Activated naive CD4-positive, alpha-beta T cell treated with anti-CD3 and anti-CD28 coated beads, Interleukin-2, amount 50 U/mL, for 72 hours (primary cell): ENCODE data around the gene ZNF280B. TPM values are rescaled to one million over a fixed set of nuclear protein-coding genes. Genes with fewer than 3 reads are reported as not detected.
"Not testable (repeated sequence)": the region's sequence is repeated elsewhere in the genome, so short reads cannot be mapped to it uniquely, and the experiment has no call there.

Experiments
- ATAC-seq, 2 donors: fragments of 150-1000 bp; cut with Tn5 transposase; 2 replicates each; pipeline ENCODE4 v1.10.0; 2021; ENCODE audit warnings: mild to moderate bottlenecking in 2 of 2, moderate library complexity in 2 of 2
- DNase-seq, 2 donors: peaks; one replicate each; pipeline ENCODE4 v3.0.0; 2021 to 2022; ENCODE audit warnings: low spot score in 2 of 2
- H3K27ac Mint-ChIP-seq, 2 donors: one replicate each; pipeline ENCODE4 v1.8.0; 2022; ENCODE audit warnings: mild to moderate bottlenecking in 2 of 2, mixed read lengths in 2 of 2
- H3K36me3 Mint-ChIP-seq, 2 donors: one replicate each; pipeline ENCODE4 v1.8.0; 2022; ENCODE audit warnings: mixed read lengths in 2 of 2
- H3K9me3 Mint-ChIP-seq, 2 donors: one replicate each; pipeline ENCODE4 v1.8.0; 2022; ENCODE audit warnings: mixed read lengths in 2 of 2
- total RNA-seq, 2 donors: library from RNA; stranded (reverse); gene quantifications; one replicate each; pipeline ENCODE4 v1.2.3, GENCODE V29; 2022

The ZNF280B gene
- total RNA-seq, 2 donors from 2014 or later, result 2.4 to 2.8 TPM

- ATAC-seq (no peak), DNase-seq (no peak)
- Mint-ChIP-seq H3K9me3 (no peaks in the 10 kb centered on the region), H3K36me3 (no peaks in the 10 kb centered on the region), H3K27ac (no peak overlapping the region)
Observed at GRCh38 chr22:22520667-22521602, 12.4 kb upstream of the ZNF280B start.

- no peaks in the 10 kb centered on the region for H3K36me3 Mint-ChIP-seq
- no peaks in the 10 kb centered on the region for H3K9me3 Mint-ChIP-seq
- ATAC-seq (no peak), DNase-seq (no peak)
- no peak within 1 kb of the TSS for H3K27ac Mint-ChIP-seq
Observed at GRCh38 chr22:22520020-22520656, 11.6 kb upstream of the ZNF280B start, which contains the start of gene ZNF280A. Gene ZNF280A, minus strand, starts transcription at chr22:22520270. Its CDS starts 4,640 bp downstream, at chr22:22515630.

GRCh38 chr22:22519591-22519990 is 11.0 kb upstream of the ZNF280B start:
- no peak for DNase-seq
- no peaks in the 10 kb centered on the region for H3K36me3 Mint-ChIP-seq
- no peak overlapping the region for H3K27ac Mint-ChIP-seq
- ATAC-seq, result no peak
- no peaks in the 10 kb centered on the region for H3K9me3 Mint-ChIP-seq

DNA sequence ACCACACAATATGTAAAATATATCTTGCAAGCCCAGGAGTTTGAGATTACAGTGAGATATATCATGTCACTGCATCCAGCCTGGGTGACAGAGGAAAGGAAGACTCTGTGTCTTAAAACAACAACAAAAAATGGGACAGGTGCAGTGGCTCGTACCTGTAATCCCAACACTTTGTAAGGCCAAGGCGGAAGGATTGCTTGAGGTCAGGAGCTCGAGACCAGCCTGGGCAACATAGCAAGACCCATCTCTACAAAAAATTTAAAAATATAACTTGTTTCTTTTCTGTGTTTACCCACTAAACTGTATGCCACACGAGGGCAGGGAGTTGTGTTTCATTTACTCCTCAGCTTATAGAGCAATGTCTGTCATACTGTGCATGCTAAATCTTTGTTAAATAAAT is 8.4 kb upstream of the ZNF280B start:
- no peak overlapping the region for H3K27ac Mint-ChIP-seq
- ATAC-seq, result no peak

GRCh38 chr22:22515890-22516289 is 7.3 kb upstream of the ZNF280B start:
- no peaks in the 10 kb centered on the region for H3K9me3 Mint-ChIP-seq
- no peak for DNase-seq
- ATAC-seq, result no peak
- H3K36me3 Mint-ChIP-seq, result no peaks in the 10 kb centered on the region
- no peak overlapping the region for H3K27ac Mint-ChIP-seq

More for the DNA sequence above, 8.4 kb upstream of the ZNF280B start:
- no peaks in the 10 kb centered on the region for H3K9me3 Mint-ChIP-seq
- no peaks in the 10 kb centered on the region for H3K36me3 Mint-ChIP-seq
- DNase-seq, result no peak

DNA sequence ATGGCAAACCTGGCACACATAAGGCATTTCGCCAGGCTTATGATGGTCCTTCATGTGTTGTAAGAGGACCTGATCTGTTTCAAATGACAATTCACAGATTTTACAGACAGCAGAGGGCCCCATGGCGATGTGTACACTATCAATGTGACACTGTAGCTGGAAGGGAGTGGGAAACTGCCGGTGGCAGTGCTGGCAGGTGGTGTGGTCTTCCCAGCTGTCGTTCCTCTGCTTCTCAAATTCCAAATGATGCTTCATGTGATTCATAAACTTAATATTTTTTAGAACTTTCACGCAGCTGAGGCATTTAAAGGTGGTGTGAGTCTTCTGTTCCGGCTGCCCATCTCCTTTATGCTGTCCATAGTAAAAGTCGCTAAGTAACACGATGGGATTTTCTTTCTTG is 5.9 kb upstream of the ZNF280B start:
- not testable (repeated sequence) for H3K27ac Mint-ChIP-seq, ATAC-seq, H3K9me3 Mint-ChIP-seq

DNA sequence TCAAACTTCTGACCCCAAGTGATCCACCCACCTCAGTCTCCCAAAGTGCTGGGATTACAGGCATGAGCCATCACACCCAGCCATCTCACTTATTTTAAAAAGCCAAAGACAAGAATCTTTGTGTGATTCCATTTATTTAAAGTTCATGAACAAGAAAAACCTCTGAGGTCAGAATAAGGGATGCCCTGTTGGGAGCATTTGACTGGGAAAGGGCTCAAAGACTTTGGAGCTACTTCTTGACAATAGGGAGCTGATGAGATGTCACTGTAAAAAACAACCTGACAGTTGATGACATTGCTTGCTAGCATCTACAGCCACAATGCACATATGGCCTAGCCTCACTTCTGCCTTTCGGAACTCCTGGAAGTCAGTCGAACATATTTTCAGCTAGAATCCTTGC is 5.1 kb upstream of the ZNF280B start:
- no peak for DNase-seq
- H3K36me3 Mint-ChIP-seq, result peaks cover 5 to 9% of the 10 kb centered on the region in 2 donors
- H3K9me3 Mint-ChIP-seq, result peaks cover 3 to 9% of the 10 kb centered on the region in 2 donors
- ATAC-seq, result no peak
- H3K27ac Mint-ChIP-seq, result no peak overlapping the region

More for the DNA sequence above, 5.9 kb upstream of the ZNF280B start:
- H3K36me3 Mint-ChIP-seq, DNase-seq: not testable (repeated sequence)

GRCh38 chr22:22512951-22513350 is 4.4 kb upstream of the ZNF280B start:
- DNase-seq (no peak), ATAC-seq (no peak)
- H3K27ac Mint-ChIP-seq, result no peak overlapping the region
- H3K9me3 Mint-ChIP-seq, result peaks cover 3 to 9% of the 10 kb centered on the region in 2 donors
- peaks cover 5 to 9% of the 10 kb centered on the region in 2 donors for H3K36me3 Mint-ChIP-seq

GRCh38 chr22:22510833-22511232 is 2.3 kb upstream of the ZNF280B start:
- H3K27ac Mint-ChIP-seq, H3K9me3 Mint-ChIP-seq, ATAC-seq, DNase-seq: not testable (repeated sequence)
- peaks cover 9 to 17% of the 10 kb centered on the region in 2 donors for H3K36me3 Mint-ChIP-seq

DNA sequence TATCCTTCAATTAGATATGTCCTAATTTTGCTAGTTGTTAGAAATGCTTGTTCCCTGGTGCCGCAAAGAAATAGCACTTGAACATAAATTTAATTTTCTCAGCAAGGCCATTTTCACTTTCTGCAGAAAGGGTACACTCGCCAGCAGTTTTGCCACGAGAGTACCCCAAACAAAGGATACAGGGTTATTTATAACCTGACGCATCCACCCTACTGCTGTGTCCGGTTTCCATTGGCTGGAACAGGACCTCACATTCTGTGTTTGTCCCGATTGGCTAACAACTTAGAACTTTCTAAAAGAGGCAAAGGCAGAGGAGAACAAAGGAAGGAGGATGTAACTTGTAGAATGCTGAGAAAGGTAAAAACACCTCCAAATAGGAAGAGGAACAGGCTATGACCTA is 1.4 kb upstream of the ZNF280B start:
- DNase-seq, H3K27ac Mint-ChIP-seq, ATAC-seq, H3K9me3 Mint-ChIP-seq: not testable (repeated sequence)
- peaks cover 12 to 21% of the 10 kb centered on the region in 2 donors for H3K36me3 Mint-ChIP-seq

- DNase-seq (peak in 1 of 2 donors; percentile 3), ATAC-seq (peak in 1 of 2 donors; percentile 5)
- Mint-ChIP-seq H3K9me3 (peaks cover 3 to 9% of the 10 kb centered on the region in 2 donors), H3K27ac (peak overlapping the region in 1 of 2 donors; percentile 71), H3K36me3 (peaks cover 19 to 26% of the 10 kb centered on the region in 2 donors)
Observed at GRCh38 chr22:22507743-22508273, 734 bp downstream of the ZNF280B start.

GRCh38 chr22:22506736-22507135 is 1.8 kb downstream of the ZNF280B start:
- peaks cover 3 to 9% of the 10 kb centered on the region in 2 donors for H3K9me3 Mint-ChIP-seq
- no peak for ATAC-seq
- DNase-seq, result no peak
- peaks cover 19 to 26% of the 10 kb centered on the region in 2 donors for H3K36me3 Mint-ChIP-seq
- H3K27ac Mint-ChIP-seq, result no peak overlapping the region

- Mint-ChIP-seq H3K9me3 (no peaks in the 10 kb centered on the region), H3K36me3 (peaks cover 0 to 5% of the 10 kb centered on the region in 2 donors), H3K27ac (no peak overlapping the region)
- no peak for ATAC-seq
- no peak for DNase-seq
Observed at GRCh38 chr22:22498267-22498666, 10.3 kb downstream of the ZNF280B start.

- not testable (repeated sequence) for DNase-seq, ATAC-seq, H3K9me3 Mint-ChIP-seq, H3K36me3 Mint-ChIP-seq, H3K27ac Mint-ChIP-seq
Observed at GRCh38 chr22:22491589-22491988, 17.0 kb downstream of the ZNF280B start.

- Mint-ChIP-seq H3K36me3 (peaks cover 7% of the 10 kb centered on the region in 2 donors), H3K27ac (no peak overlapping the region), H3K9me3 (no peaks in the 10 kb centered on the region)
- ATAC-seq, result no peak
- DNase-seq, result no peak
Observed at GRCh38 chr22:22488736-22489135, 19.8 kb downstream of the ZNF280B start.

GRCh38 chr22:22487869-22488597 is 20.5 kb downstream of the ZNF280B start:
- H3K27ac Mint-ChIP-seq, result no peak overlapping the region
- DNase-seq (no peak), ATAC-seq (no peak)
- H3K36me3 Mint-ChIP-seq, result peaks cover 7% of the 10 kb centered on the region in 2 donors
- no peaks in the 10 kb centered on the region for H3K9me3 Mint-ChIP-seq
